Tibial nerve (tissue), 4 donors: ENCODE results near the gene THRSP.

Experiments
- CTCF ChIP-seq, 5 experiments: fragments of 200-600 bp in 3 of 5; fragments of 450-650 bp in 2 of 5; sonication (generic) in 3 of 5; IDR thresholded peaks; one replicate each; pipeline ENCODE4 v1.5.1; 2016 to 2019; ENCODE audit warnings: antibody characterized with exemption in 5 of 5, mild to moderate bottlenecking in 3 of 5, moderate library complexity in 2 of 5
- EP300 ChIP-seq, 2 donors: sonication (generic); formaldehyde crosslinking; IDR thresholded peaks; one replicate each; pipeline ENCODE4 v1.6.1; 2017; ENCODE audit warnings: antibody characterized with exemption in 2 of 2, mild to moderate bottlenecking in 1 of 2
- POLR2A ChIP-seq, 2 donors: fragments of 450-650 bp; IDR thresholded peaks; one replicate each; pipeline ENCODE4 v1.6.1; 2017; ENCODE audit warnings: antibody characterized with exemption in 2 of 2, mild to moderate bottlenecking in 2 of 2, moderate library complexity in 2 of 2

GRCh38 chr11:78112582-78113275, 49.1 kb downstream of the THRSP start:
- no peak for TF ChIP-seq CTCF (IDR thresholded peaks at IDR 0.05)
- TF ChIP-seq POLR2A (IDR thresholded peaks at IDR 0.05): no peak
- no peak for TF ChIP-seq EP300 (IDR thresholded peaks at IDR 0.05)
